Neural crest cell (in vitro differentiated cells): ENCODE measurements around the gene RYR2. TPM values are rescaled to one million over a fixed set of nuclear protein-coding genes. Genes with fewer than 3 reads are reported as not detected.

Experiments
- DNase-seq: peaks from one replicate; pipeline ENCODE4 v3.0.0; 2021; ENCODE audit warnings: low read depth, mixed read lengths, low spot score
- H3K27ac Mint-ChIP-seq: one replicate; pipeline ENCODE4 v1.8.0; 2021; ENCODE audit warnings: mild to moderate bottlenecking, mixed read lengths; ENCODE audit not compliant: unreplicated experiment
- H3K27me3 Mint-ChIP-seq: 2 replicates; pipeline ENCODE4 v1.8.0; 2021; ENCODE audit warnings: low read depth, mild to moderate bottlenecking, mixed read lengths
- H3K36me3 Mint-ChIP-seq: 2 replicates; pipeline ENCODE4 v1.8.0; 2021; ENCODE audit warnings: low read depth, mild to moderate bottlenecking, mixed read lengths
- H3K4me1 Mint-ChIP-seq: 2 replicates; pipeline ENCODE4 v1.8.0; 2021; ENCODE audit warnings: mixed read lengths
- H3K4me3 Mint-ChIP-seq: one replicate; pipeline ENCODE4 v1.8.0; 2021; ENCODE audit warnings: mild to moderate bottlenecking, mixed read lengths
- H3K9me3 Mint-ChIP-seq: 2 replicates; pipeline ENCODE4 v1.8.0; 2021; ENCODE audit warnings: mixed read lengths
- microRNA-seq: library from miRNA; unstranded; fragments of <30 nt; microRNA quantifications from one replicate; pipeline ENCODE4, GENCODE V29; 2020
- total RNA-seq: library from RNA; stranded (reverse); gene quantifications from 2 replicates; pipeline ENCODE4 v1.2.1, GENCODE V29; 2021
- TF ChIP-seq, protein P1 (sequence below): fragments of 200-600 bp; sonication (generic); conservative IDR thresholded peaks from 2 replicates; pipeline ENCODE4 v1.5.0; 2021; ENCODE audit warnings: antibody characterized with exemption, mild to moderate bottlenecking

Gene RYR2
- total RNA-seq, 1 donor from 2014 or later: 0.07 TPM

GRCh38 chr1:237878406-237878805, 836.4 kb downstream of the RYR2 start:
- no peaks in the 10 kb centered on the region for H3K27me3 Mint-ChIP-seq
- no peak overlapping the region for H3K4me3 Mint-ChIP-seq
- no peak overlapping the region for H3K27ac Mint-ChIP-seq
- H3K4me1 Mint-ChIP-seq: peaks cover 16% of the 10 kb centered on the region
- peaks cover 2% of the 10 kb centered on the region for H3K9me3 Mint-ChIP-seq
- TF ChIP-seq, protein P1, sequence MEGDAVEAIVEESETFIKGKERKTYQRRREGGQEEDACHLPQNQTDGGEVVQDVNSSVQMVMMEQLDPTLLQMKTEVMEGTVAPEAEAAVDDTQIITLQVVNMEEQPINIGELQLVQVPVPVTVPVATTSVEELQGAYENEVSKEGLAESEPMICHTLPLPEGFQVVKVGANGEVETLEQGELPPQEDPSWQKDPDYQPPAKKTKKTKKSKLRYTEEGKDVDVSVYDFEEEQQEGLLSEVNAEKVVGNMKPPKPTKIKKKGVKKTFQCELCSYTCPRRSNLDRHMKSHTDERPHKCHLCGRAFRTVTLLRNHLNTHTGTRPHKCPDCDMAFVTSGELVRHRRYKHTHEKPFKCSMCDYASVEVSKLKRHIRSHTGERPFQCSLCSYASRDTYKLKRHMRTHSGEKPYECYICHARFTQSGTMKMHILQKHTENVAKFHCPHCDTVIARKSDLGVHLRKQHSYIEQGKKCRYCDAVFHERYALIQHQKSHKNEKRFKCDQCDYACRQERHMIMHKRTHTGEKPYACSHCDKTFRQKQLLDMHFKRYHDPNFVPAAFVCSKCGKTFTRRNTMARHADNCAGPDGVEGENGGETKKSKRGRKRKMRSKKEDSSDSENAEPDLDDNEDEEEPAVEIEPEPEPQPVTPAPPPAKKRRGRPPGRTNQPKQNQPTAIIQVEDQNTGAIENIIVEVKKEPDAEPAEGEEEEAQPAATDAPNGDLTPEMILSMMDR: no peak
- DNase-seq: no peak
- H3K36me3 Mint-ChIP-seq: no peaks in the 10 kb centered on the region

DNA sequence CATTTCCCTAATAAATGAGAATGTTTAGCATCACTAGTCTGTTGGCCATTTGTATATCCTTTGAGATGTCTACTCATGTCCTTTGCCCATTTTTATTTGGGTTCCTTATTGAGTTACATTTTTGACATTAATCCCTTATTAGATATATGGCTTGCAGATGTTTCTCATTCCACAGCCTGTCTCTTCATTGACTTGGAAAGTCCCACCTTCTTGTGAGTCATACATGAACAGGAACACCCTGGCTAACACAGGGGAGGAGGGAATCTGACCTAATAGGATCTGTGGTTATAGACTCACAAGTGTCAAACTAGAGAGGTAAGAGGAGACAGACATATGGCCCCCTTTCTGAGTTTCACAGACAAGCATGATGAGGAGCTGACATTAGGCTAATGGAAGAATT, 837.2 kb downstream of the RYR2 start:
- Mint-ChIP-seq H3K36me3 (no peaks in the 10 kb centered on the region), H3K9me3 (peaks cover 2% of the 10 kb centered on the region), H3K27me3 (no peaks in the 10 kb centered on the region)

More for the DNA sequence above, 837.2 kb downstream of the RYR2 start:
- Mint-ChIP-seq H3K27ac (no peak overlapping the region), H3K4me1 (peaks cover 8% of the 10 kb centered on the region), H3K4me3 (no peak overlapping the region)
- no peak for DNase-seq
- TF ChIP-seq, protein P1: no peak

Small RNA genes lying within 50 kb of the gene (microRNA-seq; reads per million reads assigned to microRNA genes)
- not detected for gene MIR4428

Other genes with a start within 250 kb of the RYR2 start
- gene MTR, start 246.9 kb upstream of the RYR2 start, total RNA-seq: 41.4 and 42.9 TPM in 2 replicates
- not detected in 2 replicates for gene MT1HL1, start 37.7 kb upstream of the RYR2 start, total RNA-seq